T47D (cell line): ENCODE data around the gene DENND1B.
A peak's percentile ranks its signal among the peaks of the same experiment; 100 is the strongest.
"Not testable (repeated sequence)": the region's sequence is repeated elsewhere in the genome, so short reads cannot be mapped to it uniquely, and the experiment has no call there.

Experiments used
- DNase-seq, 2 experiments: peaks; one replicate each; pipeline versions ENCODE4 v3.0.0 to v3.0.0-alpha.2; 2011 to 2012; ENCODE audit warnings: low read depth in 1 of 2, low spot score in 1 of 2
- JUND ChIP-seq: IDR thresholded peaks from 2 replicates; pipeline ENCODE4 v1.6.1; 2012; ENCODE audit warnings: low read depth
- in situ Hi-C: cut with HindIII; loops from 2 replicates; pipeline ENCODE4 v1.10.0; 2016; ENCODE audit warnings: low sequenced_read_pairs, low pct_unique_long_range_greater_than_20kb

Gene DENND1B

DNA sequence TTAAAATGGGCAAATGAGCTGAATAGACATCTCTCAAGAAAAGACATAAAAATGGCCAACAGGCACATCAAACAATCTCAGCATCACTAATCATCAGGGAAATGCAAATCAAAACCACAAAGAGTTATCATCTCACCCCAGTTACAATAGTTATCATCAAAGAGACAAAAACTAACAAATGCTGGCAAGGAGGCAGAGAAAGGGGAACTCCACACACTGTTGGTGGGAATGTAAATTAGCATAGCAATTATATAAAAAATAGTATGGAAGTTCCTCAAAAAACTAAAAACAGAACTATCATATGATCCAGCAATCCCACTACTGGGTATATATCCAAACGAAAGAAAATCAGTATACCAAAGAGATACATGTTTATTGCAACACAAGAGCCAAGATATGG, 68.7 kb downstream of the DENND1B start:
- TF ChIP-seq JUND: no peak
- DNase-seq: no peak

DNA sequence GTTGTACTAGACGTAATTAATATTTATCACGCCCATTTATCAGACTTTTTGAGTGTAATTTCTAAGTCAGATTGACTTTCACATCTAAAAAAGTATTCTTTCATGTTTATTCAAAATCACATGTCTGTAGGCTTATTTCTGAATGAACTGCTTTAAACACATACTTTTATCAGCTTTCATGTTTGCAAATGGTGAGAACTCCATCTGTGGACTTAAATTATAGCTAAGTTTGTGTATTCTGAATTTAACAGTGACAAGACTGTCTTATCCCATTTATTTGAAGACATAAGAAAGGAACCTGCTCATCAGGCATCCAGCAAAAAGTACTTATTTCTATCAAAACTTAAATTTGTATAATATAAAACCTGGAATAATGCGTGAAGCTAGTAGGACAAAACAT, 69.3 kb downstream of the DENND1B start:
- no peak for TF ChIP-seq JUND
- in situ Hi-C loops: no loop called here
- DNase-seq: no peak

More for the DNA sequence above, 68.7 kb downstream of the DENND1B start:
- in situ Hi-C loops: no loop called here

DNA sequence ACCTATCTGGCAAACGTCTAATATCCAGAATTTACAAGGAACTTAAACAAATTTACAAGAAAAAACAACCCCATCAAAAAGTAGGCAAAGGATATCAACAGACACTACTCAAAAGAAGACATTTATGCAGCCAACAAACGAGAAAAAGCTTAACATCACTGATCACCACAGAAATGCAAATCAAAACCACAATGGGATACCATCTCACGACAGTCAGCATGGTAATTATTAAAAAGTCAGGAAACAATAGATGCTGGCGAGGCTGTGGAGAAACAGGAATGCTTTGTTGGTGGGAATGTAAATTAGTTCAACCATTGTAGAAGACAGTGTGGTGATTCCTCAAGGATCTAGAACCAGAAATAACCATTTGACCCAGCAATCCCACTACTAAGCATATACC, 74.6 kb downstream of the DENND1B start:
- DNase-seq, in situ Hi-C loops: not testable (repeated sequence)

DNA sequence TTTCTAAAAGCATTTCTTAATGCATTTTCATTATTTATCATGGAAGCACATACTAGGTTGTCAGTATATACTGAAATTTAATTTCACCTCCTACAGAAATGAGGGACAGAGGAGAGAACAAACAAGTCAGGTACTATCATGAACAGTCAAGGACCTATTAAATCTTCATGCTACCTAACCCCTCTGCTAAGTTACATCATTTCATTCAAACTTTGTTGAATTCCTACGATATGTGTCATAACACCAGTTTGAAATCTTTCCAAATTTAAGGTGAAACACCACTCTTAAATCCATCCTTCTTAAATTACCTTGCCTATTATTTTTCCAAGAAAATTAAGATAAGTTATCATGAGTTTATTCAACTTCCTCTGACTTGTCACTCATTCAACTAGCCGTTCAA, 78.9 kb downstream of the DENND1B start:
- DNase-seq: no peak
- no peak for TF ChIP-seq JUND
- in situ Hi-C loops: no loop called here

DNA sequence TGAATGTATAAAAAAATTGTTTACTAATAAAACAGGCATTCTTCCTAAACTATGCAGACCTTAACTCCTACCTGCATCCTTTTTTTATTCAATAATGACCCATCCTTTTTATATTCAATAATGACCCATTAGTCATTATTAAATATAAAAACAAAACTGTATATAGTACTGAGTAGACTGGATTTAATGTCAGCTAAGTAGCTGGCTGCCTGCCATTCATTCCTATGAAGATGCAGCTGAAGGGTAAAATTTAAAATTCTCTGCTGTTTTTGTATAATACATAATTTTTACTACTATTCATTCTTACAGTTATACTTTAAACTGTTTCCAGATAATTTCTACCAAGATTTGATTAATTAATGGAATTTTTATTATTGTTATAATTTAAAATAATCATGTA, 79.3 kb downstream of the DENND1B start:
- in situ Hi-C loops: no loop called here
- no peak for TF ChIP-seq JUND
- DNase-seq: no peak

DNA sequence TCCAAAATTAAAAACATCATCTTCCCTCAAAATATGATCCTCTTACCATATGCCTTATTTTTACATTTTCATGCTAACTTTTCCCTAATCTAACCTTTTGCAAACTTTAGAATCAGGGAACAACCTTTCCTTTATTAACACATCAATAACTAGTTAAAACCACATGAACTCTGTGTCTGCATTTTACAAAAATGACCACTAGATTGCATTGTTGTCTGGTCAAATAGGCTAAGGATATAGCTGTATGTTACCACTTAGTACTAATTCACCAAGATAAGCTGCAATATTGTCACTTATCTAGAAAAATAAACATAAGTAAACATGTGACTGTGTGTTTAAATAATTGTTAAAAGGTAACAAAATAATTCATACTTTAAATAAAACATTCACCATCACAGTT, 82.3 kb downstream of the DENND1B start:
- DNase-seq: peak in 1 of 2 experiments; percentile 47
- in situ Hi-C loops: no loop called here
- TF ChIP-seq JUND: no peak

DNA sequence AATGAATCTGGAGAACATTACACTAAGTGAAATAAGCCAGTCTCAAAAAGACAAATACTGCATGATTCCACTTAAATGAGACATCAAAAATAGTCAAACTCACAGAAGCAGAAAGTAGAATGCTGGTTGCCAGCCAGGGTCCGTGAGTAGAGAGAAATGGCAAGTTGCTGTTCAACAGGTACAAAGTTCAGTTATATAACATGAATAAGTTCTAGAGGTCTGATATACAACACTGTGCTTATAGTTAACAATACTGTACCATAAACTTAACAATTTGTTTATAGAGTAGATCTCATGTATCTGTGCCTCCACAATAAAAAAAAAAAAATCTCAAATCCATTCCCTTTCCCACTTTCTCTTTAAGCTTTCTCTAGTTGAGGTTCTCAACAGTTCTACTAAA, 83.5 kb downstream of the DENND1B start:
- no peak for TF ChIP-seq JUND
- DNase-seq: no peak
- in situ Hi-C loops: no loop called here

DNA sequence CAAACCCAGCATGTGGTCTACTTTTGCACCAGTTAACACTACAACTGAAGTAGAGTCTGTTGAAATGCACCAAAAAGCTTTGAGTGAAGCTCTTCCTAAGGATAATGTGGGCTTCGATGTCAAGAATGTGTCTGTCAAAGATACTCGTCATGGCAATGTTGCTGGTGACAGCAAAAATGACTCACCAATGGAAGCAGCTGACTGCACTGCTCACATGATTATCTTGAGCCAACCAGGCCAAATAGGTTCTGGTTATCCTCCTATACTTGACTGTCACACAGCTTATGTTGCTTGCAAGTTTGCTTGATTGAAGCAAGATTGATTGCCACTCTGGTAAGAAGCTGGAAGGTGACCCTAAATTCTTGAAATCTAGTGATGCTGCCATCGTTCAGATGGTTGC, 85.2 kb downstream of the DENND1B start:
- DNase-seq: no peak
- in situ Hi-C loops: no loop called here
- no peak for TF ChIP-seq JUND

DNA sequence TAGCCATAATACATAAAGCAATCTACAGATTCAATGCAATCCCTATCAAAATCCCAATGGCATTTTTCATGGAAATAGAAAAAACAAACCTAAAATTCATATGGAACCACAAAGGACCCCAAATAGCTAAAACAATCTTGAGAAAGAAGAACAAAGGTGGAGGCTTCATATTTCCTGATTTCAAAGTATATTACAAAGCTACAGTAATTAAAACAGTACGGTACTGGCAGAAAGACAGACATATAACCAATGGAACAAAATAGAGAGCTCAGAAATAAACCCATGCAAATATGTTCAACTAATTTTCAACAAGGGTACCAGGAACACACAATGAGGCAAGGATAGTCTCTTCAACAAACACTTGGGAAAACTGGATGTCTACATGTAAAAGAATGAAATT, 87.0 kb downstream of the DENND1B start:
- in situ Hi-C loops: no loop called here
- TF ChIP-seq JUND: no peak
- no peak for DNase-seq

DNA sequence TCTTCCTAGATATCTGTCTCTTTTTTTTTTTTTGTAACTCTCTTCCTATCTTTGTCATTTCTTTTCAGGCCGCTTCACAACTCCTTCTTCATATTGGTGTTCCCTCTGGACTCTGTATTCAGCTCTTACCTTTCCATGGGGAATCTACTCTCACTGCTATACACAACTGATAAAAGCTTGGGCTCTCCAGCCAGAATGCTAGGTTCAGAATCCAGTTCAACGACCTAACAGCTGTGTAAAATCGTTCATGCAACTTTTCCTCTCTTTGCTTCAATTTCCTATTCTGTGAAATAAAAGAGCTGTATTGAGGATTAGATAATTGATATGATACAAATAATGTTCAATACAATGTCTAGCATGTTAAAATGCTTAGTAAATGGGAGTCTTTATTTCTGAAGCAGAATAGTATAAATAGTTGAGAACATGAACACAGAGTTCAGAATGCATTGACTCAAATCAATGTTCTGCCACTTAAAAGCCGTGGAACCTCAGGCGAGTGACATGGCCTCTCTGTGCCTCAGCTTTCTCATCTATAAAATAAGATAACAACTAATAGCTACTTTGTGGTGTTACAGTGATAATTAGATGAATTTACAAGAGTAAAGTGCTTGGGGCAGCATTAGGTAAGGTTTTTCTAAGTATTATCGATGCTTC, 88.5 kb downstream of the DENND1B start:
- in situ Hi-C loops: no loop called here
- no peak for DNase-seq
- no peak for TF ChIP-seq JUND

DNA sequence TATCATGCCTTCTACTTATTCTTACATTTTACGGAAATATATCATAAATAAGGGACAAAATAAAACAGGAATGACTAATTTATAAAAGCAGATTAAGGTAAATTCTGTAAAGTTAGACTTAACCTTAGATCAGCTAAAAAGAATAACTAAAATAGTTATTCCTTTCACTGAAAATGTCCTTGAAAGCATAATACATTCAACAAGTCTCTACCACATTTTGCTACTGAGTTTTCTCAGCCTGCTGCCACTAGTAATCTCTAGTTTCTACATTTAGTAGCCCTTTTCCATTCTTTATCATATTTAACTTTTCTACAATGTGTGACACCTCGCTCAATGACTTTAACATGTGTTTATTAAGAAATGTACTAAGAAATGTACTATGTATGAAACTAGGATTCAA, 89.0 kb downstream of the DENND1B start:
- no peak for DNase-seq
- in situ Hi-C loops: no loop called here
- TF ChIP-seq JUND: no peak

DNA sequence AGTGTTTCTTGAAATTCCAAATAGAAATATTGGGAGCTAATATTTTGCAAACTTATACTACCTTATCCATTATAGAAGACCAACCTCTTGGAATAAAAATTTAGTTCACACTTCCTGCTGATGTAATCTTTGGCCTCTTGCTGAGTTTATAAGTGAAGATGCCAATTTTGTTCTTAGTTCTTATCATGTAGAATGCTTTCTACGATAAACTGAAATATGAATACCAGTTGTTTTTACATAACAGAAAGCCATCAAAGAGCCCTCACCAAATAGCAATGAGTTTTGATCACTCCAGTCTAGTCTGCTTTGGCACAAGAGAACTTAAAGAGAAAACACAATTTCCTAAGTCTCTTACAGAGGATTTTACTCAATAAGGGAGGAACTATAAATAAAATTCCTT, 89.5 kb downstream of the DENND1B start:
- in situ Hi-C loops: no loop called here
- TF ChIP-seq JUND: no peak
- DNase-seq: no peak

DNA sequence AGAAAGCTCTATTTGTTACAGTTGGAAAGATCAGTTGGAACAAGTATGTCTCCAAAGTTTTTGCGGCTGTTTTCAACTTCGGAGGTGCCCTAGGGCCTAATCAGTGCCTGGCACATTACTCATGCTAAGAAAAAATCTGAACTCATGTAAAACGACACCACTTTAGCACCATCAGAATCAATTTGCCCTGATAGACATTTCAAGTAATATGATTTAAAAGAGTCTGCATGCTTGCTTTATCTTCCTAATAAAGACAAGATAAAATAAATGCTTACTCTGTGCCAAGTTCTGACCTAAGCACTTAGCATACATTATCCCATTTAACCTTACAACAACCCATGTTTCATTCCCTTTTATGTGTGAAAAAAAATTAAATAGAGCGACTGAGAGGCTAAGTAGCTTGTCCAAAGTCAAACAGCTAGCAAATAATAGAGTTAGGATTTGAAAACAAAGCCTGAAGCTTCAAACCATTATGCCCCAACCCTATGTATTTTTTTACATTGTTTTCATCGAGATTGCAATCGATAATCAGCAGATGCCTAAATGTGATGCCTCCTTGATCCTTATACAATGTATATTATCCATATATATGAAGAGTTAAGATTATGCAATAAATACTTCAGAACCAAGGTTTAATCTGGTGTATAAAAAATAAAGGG, 91.3 kb downstream of the DENND1B start:
- DNase-seq: no peak
- in situ Hi-C loops: no loop called here
- TF ChIP-seq JUND: no peak

DNA sequence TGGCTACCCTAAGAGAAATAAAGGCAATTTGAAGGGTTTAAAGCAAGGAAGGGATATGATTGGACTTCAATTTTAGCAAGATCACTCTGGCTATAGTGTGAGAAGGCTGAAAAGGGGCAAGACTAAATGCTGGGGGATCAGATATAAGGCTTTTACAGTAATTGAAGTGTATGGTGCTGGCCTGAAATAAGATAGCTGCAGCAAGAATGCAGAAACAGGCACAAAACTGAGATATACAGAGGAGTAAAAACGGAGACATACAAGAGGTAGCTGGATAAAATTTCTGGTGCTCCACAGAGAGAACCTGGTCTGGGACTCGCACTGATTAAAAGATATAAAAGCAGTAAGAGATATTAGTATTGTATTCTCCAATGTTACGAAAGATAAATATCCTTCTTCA, 92.0 kb downstream of the DENND1B start:
- TF ChIP-seq JUND: no peak
- in situ Hi-C loops: no loop called here
- DNase-seq: no peak
